WTC11 (cell line): ENCODE results near the gene PROK1. TPM values are rescaled to one million over a fixed set of nuclear protein-coding genes. Genes with fewer than 3 reads are reported as not detected.

Experiments
- ATAC-seq: fragments of 200-7000 bp; cut with Tn5 transposase; 2 replicates; pipeline ENCODE4 v1.10.0; 2021; ENCODE audit warnings: mild to moderate bottlenecking, moderate library complexity
- CTCF ChIA-PET: fragments of 300-600 bp; sonication (Branson Sonifier 250); formaldehyde crosslinking; loops from one replicate; lab custom pipeline; 2021; ENCODE audit warnings: antibody characterized with exemption; lab: Charles Lee
- POLR2A ChIA-PET: fragments of 350-600 bp; sonication (Branson Sonifier 250); formaldehyde crosslinking; loops from one replicate; lab custom pipeline; 2021; ENCODE audit warnings: antibody characterized with exemption; lab: Charles Lee
- DNase-seq: peaks from one replicate; pipeline ENCODE4 v3.0.0; 2021; ENCODE audit warnings: low spot score
- H3K27ac Mint-ChIP-seq: 2 replicates; pipeline ENCODE4 v1.8.0; 2021; ENCODE audit warnings: mixed read lengths
- H3K27me3 Mint-ChIP-seq: 2 replicates; pipeline ENCODE4 v1.8.0; 2021; ENCODE audit warnings: low read depth, mild to moderate bottlenecking, moderate library complexity, mixed read lengths
- H3K36me3 Mint-ChIP-seq: 2 replicates; pipeline ENCODE4 v1.8.0; 2021; ENCODE audit warnings: mixed read lengths
- H3K4me1 Mint-ChIP-seq: 2 replicates; pipeline ENCODE4 v1.8.0; 2022; ENCODE audit warnings: mixed read lengths
- H3K4me3 Mint-ChIP-seq: 2 replicates; pipeline ENCODE4 v1.8.0; 2021; ENCODE audit warnings: mild to moderate bottlenecking, moderate library complexity, mixed read lengths
- H3K9me3 Mint-ChIP-seq: 2 replicates; pipeline ENCODE4 v1.8.0; 2021; ENCODE audit warnings: mixed read lengths
- AFF4 ChIP-seq: sonication (generic); formaldehyde crosslinking; IDR thresholded peaks from 2 replicates; pipeline ENCODE4 v1.8.1; 2023; ENCODE audit warnings: mild to moderate bottlenecking, missing genetic modification reagents, borderline replicate concordance
- FOXK1 ChIP-seq: sonication (generic); formaldehyde crosslinking; IDR thresholded peaks from 2 replicates; pipeline ENCODE4 v1.8.0; 2022; ENCODE audit warnings: mild to moderate bottlenecking, moderate library complexity, missing genetic modification reagents
- GRHL2 ChIP-seq: fragments of 250-450 bp; sonication (Bioruptor Pico); IDR thresholded peaks from 2 replicates; pipeline ENCODE4 v1.8.0; 2022; ENCODE audit warnings: mild to moderate bottlenecking, moderate library complexity; ENCODE audit not compliant: insufficient replicate concordance, severe bottlenecking
- HMGXB4 ChIP-seq: sonication (generic); formaldehyde crosslinking; IDR thresholded peaks from 2 replicates; pipeline ENCODE4 v1.8.1; 2023; ENCODE audit warnings: mild to moderate bottlenecking, moderate library complexity, missing genetic modification reagents
- MXD4 ChIP-seq: fragments of 250-450 bp; sonication (Bioruptor Pico); IDR thresholded peaks from 2 replicates; pipeline ENCODE4 v1.8.0; 2021; ENCODE audit warnings: mild to moderate bottlenecking, moderate library complexity, borderline replicate concordance
- MYBL2 ChIP-seq: sonication (generic); formaldehyde crosslinking; IDR thresholded peaks from 2 replicates; pipeline ENCODE4 v1.8.1; 2023; ENCODE audit warnings: mild to moderate bottlenecking, moderate library complexity, missing genetic modification reagents
- NFATC4 ChIP-seq: fragments of 250-450 bp; sonication (Bioruptor Pico); IDR thresholded peaks from 2 replicates; pipeline ENCODE4 v1.9.0; 2021; ENCODE audit warnings: mild to moderate bottlenecking
- NFE2L1 ChIP-seq: sonication (generic); formaldehyde crosslinking; IDR thresholded peaks from 2 replicates; pipeline ENCODE4 v1.8.1; 2023; ENCODE audit warnings: missing genetic modification reagents
- NR3C1 ChIP-seq: sonication (generic); formaldehyde crosslinking; conservative IDR thresholded peaks from 2 replicates; pipeline ENCODE4 v1.8.1; 2023; ENCODE audit warnings: low read depth, mild to moderate bottlenecking, missing genetic modification reagents
- SMAD4 ChIP-seq: sonication (generic); formaldehyde crosslinking; IDR thresholded peaks from 2 replicates; pipeline ENCODE4 v1.8.0; 2022; ENCODE audit warnings: mild to moderate bottlenecking, missing genetic modification reagents
- TEAD1 ChIP-seq: sonication (generic); formaldehyde crosslinking; IDR thresholded peaks from 2 replicates; pipeline ENCODE4 v1.8.0; 2022; ENCODE audit warnings: mild to moderate bottlenecking, missing genetic modification reagents
- USF2 ChIP-seq: sonication (generic); formaldehyde crosslinking; IDR thresholded peaks from 2 replicates; pipeline ENCODE4 v1.8.1; 2023; ENCODE audit warnings: mild to moderate bottlenecking, missing genetic modification reagents, moderate library complexity
- ZNF232 ChIP-seq: sonication (generic); formaldehyde crosslinking; IDR thresholded peaks from 2 replicates; pipeline ENCODE4 v1.8.0; 2022; ENCODE audit warnings: mild to moderate bottlenecking, missing genetic modification reagents
- total RNA-seq: library from RNA; stranded (reverse); gene quantifications from 3 replicates; pipeline ENCODE4 v1.2.3, GENCODE V29; 2021
- TF ChIP-seq, protein P1 (sequence below): sonication (generic); formaldehyde crosslinking; IDR thresholded peaks from 2 replicates; pipeline ENCODE4 v1.8.1; 2023; ENCODE audit warnings: mild to moderate bottlenecking, missing genetic modification reagents
- TF ChIP-seq, protein P2 (sequence below): fragments of 250-450 bp; sonication (Bioruptor Pico); IDR thresholded peaks from 2 replicates; pipeline ENCODE4 v1.9.0; 2021; ENCODE audit warnings: mild to moderate bottlenecking

PROK1 gene
- total RNA-seq, 1 experiment from 2014 or later = not detected

GRCh38 chr1:110480356-110481096 lies 29.6 kb downstream of the PROK1 start:
- 0 out of 2 replicates have a peak overlapping the region, but pooled peaks have one; percentile 51 for H3K27ac Mint-ChIP-seq
- no peak overlapping the region for H3K4me3 Mint-ChIP-seq
- H3K36me3 Mint-ChIP-seq = no peaks in the 10 kb centered on the region
- H3K4me1 Mint-ChIP-seq = peaks cover 41% of the 10 kb centered on the region
- ATAC-seq (no peak), DNase-seq (no peak)
- TF ChIP-seq HMGXB4 (CRISPR knock-in tag) = no peak
- TF ChIP-seq NFATC4 = no peak
- no peak for TF ChIP-seq AFF4 (CRISPR knock-in tag)
- no peak for TF ChIP-seq ZNF232 (CRISPR knock-in tag)
- TF ChIP-seq GRHL2 (CRISPR knock-in tag) = no peak
- TF ChIP-seq, protein P1, sequence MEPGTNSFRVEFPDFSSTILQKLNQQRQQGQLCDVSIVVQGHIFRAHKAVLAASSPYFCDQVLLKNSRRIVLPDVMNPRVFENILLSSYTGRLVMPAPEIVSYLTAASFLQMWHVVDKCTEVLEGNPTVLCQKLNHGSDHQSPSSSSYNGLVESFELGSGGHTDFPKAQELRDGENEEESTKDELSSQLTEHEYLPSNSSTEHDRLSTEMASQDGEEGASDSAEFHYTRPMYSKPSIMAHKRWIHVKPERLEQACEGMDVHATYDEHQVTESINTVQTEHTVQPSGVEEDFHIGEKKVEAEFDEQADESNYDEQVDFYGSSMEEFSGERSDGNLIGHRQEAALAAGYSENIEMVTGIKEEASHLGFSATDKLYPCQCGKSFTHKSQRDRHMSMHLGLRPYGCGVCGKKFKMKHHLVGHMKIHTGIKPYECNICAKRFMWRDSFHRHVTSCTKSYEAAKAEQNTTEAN (CRISPR knock-in tag) = no peak
- TF ChIP-seq, protein P2, sequence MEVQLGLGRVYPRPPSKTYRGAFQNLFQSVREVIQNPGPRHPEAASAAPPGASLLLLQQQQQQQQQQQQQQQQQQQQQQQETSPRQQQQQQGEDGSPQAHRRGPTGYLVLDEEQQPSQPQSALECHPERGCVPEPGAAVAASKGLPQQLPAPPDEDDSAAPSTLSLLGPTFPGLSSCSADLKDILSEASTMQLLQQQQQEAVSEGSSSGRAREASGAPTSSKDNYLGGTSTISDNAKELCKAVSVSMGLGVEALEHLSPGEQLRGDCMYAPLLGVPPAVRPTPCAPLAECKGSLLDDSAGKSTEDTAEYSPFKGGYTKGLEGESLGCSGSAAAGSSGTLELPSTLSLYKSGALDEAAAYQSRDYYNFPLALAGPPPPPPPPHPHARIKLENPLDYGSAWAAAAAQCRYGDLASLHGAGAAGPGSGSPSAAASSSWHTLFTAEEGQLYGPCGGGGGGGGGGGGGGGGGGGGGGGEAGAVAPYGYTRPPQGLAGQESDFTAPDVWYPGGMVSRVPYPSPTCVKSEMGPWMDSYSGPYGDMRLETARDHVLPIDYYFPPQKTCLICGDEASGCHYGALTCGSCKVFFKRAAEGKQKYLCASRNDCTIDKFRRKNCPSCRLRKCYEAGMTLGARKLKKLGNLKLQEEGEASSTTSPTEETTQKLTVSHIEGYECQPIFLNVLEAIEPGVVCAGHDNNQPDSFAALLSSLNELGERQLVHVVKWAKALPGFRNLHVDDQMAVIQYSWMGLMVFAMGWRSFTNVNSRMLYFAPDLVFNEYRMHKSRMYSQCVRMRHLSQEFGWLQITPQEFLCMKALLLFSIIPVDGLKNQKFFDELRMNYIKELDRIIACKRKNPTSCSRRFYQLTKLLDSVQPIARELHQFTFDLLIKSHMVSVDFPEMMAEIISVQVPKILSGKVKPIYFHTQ (CRISPR knock-in tag) = no peak
- TF ChIP-seq USF2 = no peak
- TF ChIP-seq NR3C1 (CRISPR knock-in tag) = no peak
- TF ChIP-seq MXD4 = no peak
- TF ChIP-seq NFE2L1 (CRISPR knock-in tag) = no peak
- no peak for TF ChIP-seq FOXK1 (CRISPR knock-in tag)
- TF ChIP-seq SMAD4 (CRISPR knock-in tag) = no peak
- TF ChIP-seq TEAD1 (CRISPR knock-in tag) = no peak
- no peak for TF ChIP-seq MYBL2 (CRISPR knock-in tag)
- ChIA-PET POLR2A (no interaction called here), CTCF (interaction anchor here (1.0 to 4.0 kb wide), 4 partner anchors 15 to 284 kb away, joined by 6 to 83 read pairs (median 18); no protein-coding TSS in a partner anchor)
- no peaks in the 10 kb centered on the region for H3K9me3 Mint-ChIP-seq
- H3K27me3 Mint-ChIP-seq = no peaks in the 10 kb centered on the region; the same call in 1 of the 2 replicates
